H9 (cell line): ENCODE data around the gene DDC. TPM values are rescaled to one million over a fixed set of nuclear protein-coding genes. Genes with fewer than 3 reads are reported as not detected.

Experiments
- DNase-seq: peaks from one replicate; pipeline ENCODE4 v3.0.0-alpha.2; 2017
- H2AFZ ChIP-seq: one replicate; pipeline ENCODE4 v1.6.1; 2013; ENCODE audit warnings: mild to moderate bottlenecking, low read length, control low read depth, moderate library complexity
- H2AK5ac ChIP-seq: 2 replicates; pipeline ENCODE4 v1.6.1; 2013; ENCODE audit warnings: low read length, control low read depth, mixed read lengths; ENCODE audit not compliant: insufficient read length
- H2BK120ac ChIP-seq: one replicate; pipeline ENCODE4 v1.6.1; 2013; ENCODE audit warnings: low read depth, mild to moderate bottlenecking, low read length, control low read depth, inconsistent platforms; ENCODE audit not compliant: poor library complexity, severe bottlenecking
- H2BK12ac ChIP-seq: 2 replicates; pipeline ENCODE4 v1.6.1; 2013; ENCODE audit warnings: low read length, control low read depth, mixed read lengths, low read depth; ENCODE audit not compliant: insufficient read length
- H2BK15ac ChIP-seq: 2 replicates; pipeline ENCODE4 v1.6.1; 2013; ENCODE audit warnings: low read depth, low read length, control low read depth
- H2BK20ac ChIP-seq: one replicate; pipeline ENCODE4 v1.6.1; 2013; ENCODE audit warnings: low read depth, mild to moderate bottlenecking, low read length, control low read depth, inconsistent platforms; ENCODE audit not compliant: poor library complexity, severe bottlenecking
- H2BK5ac ChIP-seq: 2 replicates; pipeline ENCODE4 v1.6.1; 2013; ENCODE audit warnings: low read length, control low read depth, mixed read lengths; ENCODE audit not compliant: insufficient read length
- H3K14ac ChIP-seq: 2 replicates; pipeline ENCODE4 v1.6.1; 2013; ENCODE audit warnings: low read length, control low read depth; ENCODE audit not compliant: insufficient read depth
- H3K18ac ChIP-seq: 2 replicates; pipeline ENCODE4 v1.6.1; 2013; ENCODE audit warnings: low read depth, mild to moderate bottlenecking, mixed read lengths, low read length, control low read depth; ENCODE audit not compliant: insufficient read length
- H3K23ac ChIP-seq: 2 replicates; pipeline ENCODE4 v1.6.1; 2013; ENCODE audit warnings: low read length, control low read depth, mixed read lengths, low read depth; ENCODE audit not compliant: insufficient read length
- H3K23me2 ChIP-seq: 2 replicates; pipeline ENCODE4 v1.6.1; 2013; ENCODE audit warnings: low read depth, mild to moderate bottlenecking, mixed read lengths, low read length, control low read depth; ENCODE audit not compliant: insufficient read length, poor library complexity, severe bottlenecking
- H3K27ac ChIP-seq: 2 replicates; pipeline ENCODE4 v1.5.1; 2013; ENCODE audit warnings: low read length, control low read depth, mixed read lengths, low read depth; ENCODE audit not compliant: insufficient read length
- H3K27me3 ChIP-seq: 2 replicates; pipeline ENCODE4 v1.6.1; 2013; ENCODE audit warnings: low read length, control low read depth, inconsistent platforms; ENCODE audit not compliant: insufficient read depth
- H3K4ac ChIP-seq: 2 replicates; pipeline ENCODE4 v1.6.1; 2013; ENCODE audit warnings: low read depth, mild to moderate bottlenecking, control low read depth, inconsistent platforms, low read length, moderate library complexity
- H3K4me1 ChIP-seq: 2 replicates; pipeline ENCODE4 v1.6.1; 2013; ENCODE audit warnings: low read length, control low read depth, inconsistent platforms; ENCODE audit not compliant: insufficient read depth
- H3K4me2 ChIP-seq: 2 replicates; pipeline ENCODE4 v1.6.1; 2013; ENCODE audit warnings: low read length, control low read depth, mixed read lengths; ENCODE audit not compliant: insufficient read length, insufficient read depth
- H3K56ac ChIP-seq: 2 replicates; pipeline ENCODE4 v1.6.1; 2013; ENCODE audit warnings: low read depth, mild to moderate bottlenecking, mixed read lengths, low read length, control low read depth; ENCODE audit not compliant: insufficient read length
- H3K79me1 ChIP-seq: 2 replicates; pipeline ENCODE4 v1.6.1; 2013; ENCODE audit warnings: low read depth, mild to moderate bottlenecking, moderate library complexity, low read length, control low read depth, inconsistent platforms; ENCODE audit not compliant: insufficient read depth, poor library complexity, severe bottlenecking
- H3K79me2 ChIP-seq: 2 replicates; pipeline ENCODE4 v1.6.1; 2013; ENCODE audit warnings: low read length, control low read depth, inconsistent platforms; ENCODE audit not compliant: insufficient read depth
- H3K9ac ChIP-seq: 2 replicates; pipeline ENCODE4 v1.6.1; 2013; ENCODE audit warnings: low read length, control low read depth, mixed read lengths; ENCODE audit not compliant: insufficient read length; ENCODE audit errors: extremely low read depth
- H3K9me3 ChIP-seq: one replicate; pipeline ENCODE4 v1.6.1; 2013; ENCODE audit warnings: low read depth, low read length, inconsistent platforms; ENCODE audit not compliant: control insufficient read depth
- H3T11ph ChIP-seq: one replicate; pipeline ENCODE4 v1.6.1; 2013; ENCODE audit warnings: mild to moderate bottlenecking, low read length, control low read depth, inconsistent platforms
- H4K20me1 ChIP-seq: one replicate; pipeline ENCODE4 v1.6.1; 2013; ENCODE audit not compliant: control insufficient read depth, insufficient read length, insufficient read depth
- H4K5ac ChIP-seq: 2 replicates; pipeline ENCODE4 v1.6.1; 2013; ENCODE audit warnings: low read depth, mild to moderate bottlenecking, mixed read lengths, low read length, control low read depth; ENCODE audit not compliant: insufficient read length
- H4K8ac ChIP-seq: replicated peaks from 2 replicates; pipeline ENCODE4 v1.6.1; 2013; ENCODE audit warnings: low read length, control low read depth, mixed read lengths, low read depth; ENCODE audit not compliant: insufficient read length
- H4K91ac ChIP-seq: 2 replicates; pipeline ENCODE4 v1.6.1; 2013; ENCODE audit warnings: low read depth, mild to moderate bottlenecking, moderate library complexity, mixed read lengths, low read length, control low read depth; ENCODE audit not compliant: insufficient read length
- H3K27ac Mint-ChIP-seq, 3 experiments: 2 replicates in 2 of 3; 3 replicates in 1 of 3; pipeline ENCODE4 v1.8.0; 2020 to 2021; ENCODE audit warnings: mixed read lengths in 3 of 3, mild to moderate bottlenecking in 1 of 3, moderate library complexity in 1 of 3
- H3K27me3 Mint-ChIP-seq: 2 replicates; pipeline ENCODE4 v1.8.0; 2021; ENCODE audit warnings: low read depth, mild to moderate bottlenecking, moderate library complexity, mixed read lengths
- H3K36me3 Mint-ChIP-seq, 3 experiments: 2 replicates in 2 of 3; 3 replicates in 1 of 3; pipeline ENCODE4 v1.8.0; 2020 to 2021; ENCODE audit warnings: low read depth in 3 of 3, mixed read lengths in 3 of 3; ENCODE audit not compliant: insufficient read depth in 1 of 3
- H3K4me1 Mint-ChIP-seq, 2 experiments: 2 replicates each; pipeline ENCODE4 v1.8.0; 2020; ENCODE audit warnings: mixed read lengths in 2 of 2
- H3K4me3 Mint-ChIP-seq, 2 experiments: 2 replicates in 1 of 2; 3 replicates in 1 of 2; pipeline ENCODE4 v1.8.0; 2020 to 2021; ENCODE audit warnings: mild to moderate bottlenecking in 2 of 2, mixed read lengths in 2 of 2, moderate library complexity in 1 of 2
- H3K9me3 Mint-ChIP-seq, 2 experiments: 2 replicates in 1 of 2; 3 replicates in 1 of 2; pipeline ENCODE4 v1.8.0; 2020; ENCODE audit warnings: mild to moderate bottlenecking in 2 of 2, mixed read lengths in 2 of 2, moderate library complexity in 1 of 2
- WGBS: extraction: QIAGEN DNeasy Blood & Tissue Kit; methylation state at CpG from one replicate; pipeline ENCODE4 v1.1.7; 2013; ENCODE audit warnings: missing lambda C conversion rate, low lambda C conversion rate, mixed read lengths; ENCODE audit not compliant: insufficient read length; ENCODE audit errors: extremely low coverage; 5-methylcytosine and 5-hydroxymethylcytosine counted together
- total RNA-seq: library from RNA; stranded (reverse); gene quantifications from 2 replicates; pipeline ENCODE4 v1.2.1, GENCODE V29; 2021
- TF ChIP-seq, protein P1 (sequence below): fragments of 200-600 bp; sonication (generic); conservative IDR thresholded peaks from 3 replicates; pipeline ENCODE4 v1.8.0; 2021; ENCODE audit warnings: antibody characterized with exemption, mild to moderate bottlenecking

The DDC gene
- total RNA-seq, 1 experiment from 2014 or later: not detected

DNA sequence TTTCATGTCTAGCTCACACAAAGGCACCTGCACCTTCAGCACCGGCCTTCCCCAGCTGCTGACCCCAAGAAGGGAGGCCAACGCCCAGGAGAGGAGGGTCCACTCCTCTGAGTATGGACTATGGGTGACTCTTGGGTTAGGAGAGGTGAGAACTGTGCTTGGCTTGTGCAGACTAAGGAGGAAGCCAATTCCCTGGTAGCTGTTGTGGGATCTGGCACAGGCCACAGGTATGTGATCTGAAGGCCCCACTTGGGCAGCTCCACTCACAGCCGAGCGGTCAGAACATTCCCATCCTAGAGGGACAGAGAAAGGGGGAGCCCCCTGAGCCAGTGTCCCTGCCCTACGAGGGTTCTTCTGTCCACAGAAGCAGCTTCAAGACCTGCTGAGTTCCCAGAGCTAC lies 62.3 kb downstream of the DDC start:
- Histone ChIP-seq H4K20me1 (no peaks in the 10 kb centered on the region), H4K91ac (no peak overlapping the region), H3K4ac (no peak overlapping the region), H4K8ac (no peak overlapping the region), H2BK15ac (no peak overlapping the region), H3K14ac (no peak overlapping the region), H2BK120ac (no peak overlapping the region), H3K27me3 (no peaks in the 10 kb centered on the region), H4K5ac (no peak overlapping the region), H2BK20ac (no peak overlapping the region), H3K9me3 (no peaks in the 10 kb centered on the region), H2BK12ac (no peak overlapping the region), H3T11ph (no peak overlapping the region), H2BK5ac (no peak overlapping the region), H3K18ac (no peak overlapping the region), H3K23me2 (no peaks in the 10 kb centered on the region), H3K4me2 (no peak overlapping the region), H3K56ac (no peak overlapping the region), H3K79me1 (no peaks in the 10 kb centered on the region), H3K9ac (no peak overlapping the region), H3K4me1 (no peaks in the 10 kb centered on the region), H2AK5ac (no peak overlapping the region), H3K27ac (no peak overlapping the region), H3K23ac (no peak overlapping the region), H3K79me2 (no peaks in the 10 kb centered on the region), H2AFZ (no peak overlapping the region)
- TF ChIP-seq, protein P1, sequence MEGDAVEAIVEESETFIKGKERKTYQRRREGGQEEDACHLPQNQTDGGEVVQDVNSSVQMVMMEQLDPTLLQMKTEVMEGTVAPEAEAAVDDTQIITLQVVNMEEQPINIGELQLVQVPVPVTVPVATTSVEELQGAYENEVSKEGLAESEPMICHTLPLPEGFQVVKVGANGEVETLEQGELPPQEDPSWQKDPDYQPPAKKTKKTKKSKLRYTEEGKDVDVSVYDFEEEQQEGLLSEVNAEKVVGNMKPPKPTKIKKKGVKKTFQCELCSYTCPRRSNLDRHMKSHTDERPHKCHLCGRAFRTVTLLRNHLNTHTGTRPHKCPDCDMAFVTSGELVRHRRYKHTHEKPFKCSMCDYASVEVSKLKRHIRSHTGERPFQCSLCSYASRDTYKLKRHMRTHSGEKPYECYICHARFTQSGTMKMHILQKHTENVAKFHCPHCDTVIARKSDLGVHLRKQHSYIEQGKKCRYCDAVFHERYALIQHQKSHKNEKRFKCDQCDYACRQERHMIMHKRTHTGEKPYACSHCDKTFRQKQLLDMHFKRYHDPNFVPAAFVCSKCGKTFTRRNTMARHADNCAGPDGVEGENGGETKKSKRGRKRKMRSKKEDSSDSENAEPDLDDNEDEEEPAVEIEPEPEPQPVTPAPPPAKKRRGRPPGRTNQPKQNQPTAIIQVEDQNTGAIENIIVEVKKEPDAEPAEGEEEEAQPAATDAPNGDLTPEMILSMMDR: no peak
- DNase-seq: no peak
- no peak overlapping the region for H3K4me3 Mint-ChIP-seq
- peaks cover 3% of the 10 kb centered on the region for H3K27me3 Mint-ChIP-seq
- peaks cover 2 to 4% of the 10 kb centered on the region in 2 experiments; a peak in 2 of 5 replicates for H3K9me3 Mint-ChIP-seq
- H3K36me3 Mint-ChIP-seq: no peaks in the 10 kb centered on the region
- no CpG with 5 or more reads among the region's 5 CpGs for WGBS
- H3K4me1 Mint-ChIP-seq: peaks cover 6 to 9% of the 10 kb centered on the region in 2 experiments; a peak in 3 of 4 replicates
- peak overlapping the region in 1 of 3 experiments; percentile 65; a peak in 1 of 7 replicates for H3K27ac Mint-ChIP-seq
